ENCODE measurements around the gene INSM2.

Gene INSM2

GRCh38 chr14:35534208-35534872 is 376 bp downstream of the INSM2 start:
- H3K27me3 ChIP-seq (replicated peaks; ENCODE audit: control insufficient read depth, insufficient read depth, low read length) = no peaks in the 10 kb centered on the region; the same call in 1 of the 2 replicates
- peak; percentile 31 for TF ChIP-seq CTCF (IDR thresholded peaks at IDR 0.05; ENCODE audit: insufficient read depth, low read length, poor library complexity, severe bottlenecking)
- H3K4me3 ChIP-seq (replicated peaks; ENCODE audit: low read depth, low read length) = peak overlapping the region; percentile 76
- H3K36me3 ChIP-seq (ENCODE audit: control insufficient read depth, insufficient read depth, low read length) = no peaks in the 10 kb centered on the region
- DNase-seq (ENCODE audit: extremely low read depth, insufficient read length) = no peak

- no peaks in the 10 kb centered on the region for H3K36me3 ChIP-seq (ENCODE audit: control insufficient read depth, insufficient read depth, low read length)
- DNase-seq (ENCODE audit: extremely low read depth, insufficient read length) = peak; percentile 74
- no peak for TF ChIP-seq CTCF (IDR thresholded peaks at IDR 0.05; ENCODE audit: insufficient read depth, low read length, poor library complexity, severe bottlenecking)
- H3K27me3 ChIP-seq (replicated peaks; ENCODE audit: control insufficient read depth, insufficient read depth, low read length) = no peaks in the 10 kb centered on the region; the same call in 1 of the 2 replicates
- H3K4me3 ChIP-seq (replicated peaks; ENCODE audit: low read depth, low read length) = peak overlapping the region; percentile 76
Measured at GRCh38 chr14:35534873-35535482, 1.0 kb downstream of the INSM2 start.

DNA sequence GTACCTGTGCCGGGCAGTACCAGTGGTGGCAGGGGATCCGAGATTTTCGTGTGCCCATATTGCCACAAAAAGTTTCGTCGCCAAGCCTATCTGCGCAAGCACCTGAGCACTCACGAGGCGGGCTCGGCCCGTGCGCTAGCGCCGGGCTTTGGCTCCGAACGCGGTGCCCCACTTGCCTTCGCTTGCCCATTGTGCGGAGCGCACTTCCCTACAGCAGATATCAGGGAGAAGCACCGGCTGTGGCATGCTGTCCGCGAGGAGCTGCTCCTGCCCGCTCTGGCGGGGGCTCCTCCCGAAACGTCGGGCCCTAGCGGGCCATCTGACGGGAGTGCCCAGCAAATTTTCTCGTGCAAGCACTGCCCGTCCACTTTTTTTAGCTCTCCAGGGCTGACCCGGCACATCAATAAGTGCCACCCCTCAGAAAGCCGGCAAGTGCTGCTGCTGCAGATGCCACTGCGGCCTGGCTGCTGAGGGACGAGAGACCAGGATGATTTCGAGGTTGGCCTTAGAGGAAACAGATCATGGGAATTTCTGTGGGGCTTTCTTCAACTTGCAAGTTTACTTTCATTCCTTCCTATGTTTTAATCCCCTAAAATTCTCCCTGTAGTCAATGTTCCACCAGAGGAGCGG is 1.6 kb downstream of the INSM2 start:
- Histone ChIP-seq H3K36me3 (ENCODE audit: control insufficient read depth, insufficient read depth, low read length) (no peaks in the 10 kb centered on the region), H3K4me3 (replicated peaks; ENCODE audit: low read depth, low read length) (no peak overlapping the region), H3K27me3 (replicated peaks; ENCODE audit: control insufficient read depth, insufficient read depth, low read length) (no peaks in the 10 kb centered on the region)
- no peak for TF ChIP-seq CTCF (IDR thresholded peaks at IDR 0.05; ENCODE audit: insufficient read depth, low read length, poor library complexity, severe bottlenecking)
- no peak for DNase-seq (ENCODE audit: extremely low read depth, insufficient read length)

DNA sequence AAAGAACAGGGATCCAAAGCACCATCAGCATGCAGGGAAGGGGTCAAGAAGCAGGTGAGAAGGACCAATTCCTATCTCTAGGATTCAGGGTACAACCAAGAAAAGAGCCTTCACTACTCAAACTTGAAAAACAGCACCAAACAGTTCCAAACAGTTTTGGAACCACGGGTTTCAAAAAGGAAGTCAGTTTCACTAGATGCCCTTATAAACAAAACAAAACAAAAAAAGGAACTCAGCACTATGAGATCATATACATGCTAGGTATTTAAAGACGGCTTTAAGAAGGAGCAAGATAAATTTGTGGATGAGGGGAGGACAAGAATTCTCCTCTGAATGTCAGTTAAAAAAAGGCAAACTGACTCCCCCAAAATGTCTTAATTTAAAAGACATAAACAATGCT is 6.0 kb downstream of the INSM2 start:
- Histone ChIP-seq H3K36me3 (ENCODE audit: control insufficient read depth, insufficient read depth, low read length) (no peaks in the 10 kb centered on the region), H3K4me3 (replicated peaks; ENCODE audit: low read depth, low read length) (no peak overlapping the region), H3K27me3 (replicated peaks; ENCODE audit: control insufficient read depth, insufficient read depth, low read length) (no peaks in the 10 kb centered on the region)
- no peak for DNase-seq (ENCODE audit: extremely low read depth, insufficient read length)
- no peak for TF ChIP-seq CTCF (IDR thresholded peaks at IDR 0.05; ENCODE audit: insufficient read depth, low read length, poor library complexity, severe bottlenecking)

- no peak for TF ChIP-seq CTCF (IDR thresholded peaks at IDR 0.05; ENCODE audit: insufficient read depth, low read length, poor library complexity, severe bottlenecking)
- no peak for DNase-seq (ENCODE audit: extremely low read depth, insufficient read length)
Measured at GRCh38 chr14:35543006-35543405, 9.0 kb downstream of the INSM2 start.

More at GRCh38 chr14:35543006-35543405, 9.0 kb downstream of the INSM2 start:
- Histone ChIP-seq H3K4me3 (replicated peaks; ENCODE audit: low read depth, low read length) (no peak overlapping the region), H3K27me3 (replicated peaks; ENCODE audit: control insufficient read depth, insufficient read depth, low read length) (no peaks in the 10 kb centered on the region), H3K36me3 (ENCODE audit: control insufficient read depth, insufficient read depth, low read length) (no peaks in the 10 kb centered on the region)

Measured in GM06990 (cell line).